AG08396 (cell line): ENCODE results near the gene NR2F2.
A peak's percentile ranks its signal among the peaks of the same experiment; 100 is the strongest.

Experiments
- DNase-seq: peaks from one replicate; pipeline ENCODE4 v3.0.0; 2012; ENCODE audit warnings: low spot score, mixed read lengths

The NR2F2 gene

GRCh38 chr15:96332637-96333121, 2.2 kb downstream of the NR2F2 start:
- DNase-seq = peak; percentile 18

GRCh38 chr15:96333131-96334016, 2.9 kb downstream of the NR2F2 start:
- peak; percentile 21 for DNase-seq

- DNase-seq = peak; percentile 20
Measured at GRCh38 chr15:96334017-96334704, 3.7 kb downstream of the NR2F2 start.

GRCh38 chr15:96334705-96335410, 4.4 kb downstream of the NR2F2 start:
- peak; percentile 7 for DNase-seq

- DNase-seq = peak; percentile 12
Measured at GRCh38 chr15:96335411-96336024, 5.0 kb downstream of the NR2F2 start.

GRCh38 chr15:96336108-96336595, 5.7 kb downstream of the NR2F2 start:
- DNase-seq = no peak

- no peak for DNase-seq
Measured at GRCh38 chr15:96336596-96337364, 6.3 kb downstream of the NR2F2 start.

- no peak for DNase-seq
Measured at GRCh38 chr15:96337365-96338023, 7.0 kb downstream of the NR2F2 start.

GRCh38 chr15:96338074-96338765, 7.7 kb downstream of the NR2F2 start:
- DNase-seq = no peak

- DNase-seq = no peak
Measured at GRCh38 chr15:96338766-96339618, 8.5 kb downstream of the NR2F2 start.

- DNase-seq = no peak
Measured at GRCh38 chr15:96339619-96340347, 9.3 kb downstream of the NR2F2 start.

GRCh38 chr15:96340348-96340597, 9.8 kb downstream of the NR2F2 start:
- no peak for DNase-seq

GRCh38 chr15:96340598-96341512, 10.4 kb downstream of the NR2F2 start:
- DNase-seq = no peak

- DNase-seq = no peak
Measured at GRCh38 chr15:96341513-96342405, 11.3 kb downstream of the NR2F2 start.

GRCh38 chr15:96342406-96343112, 12.1 kb downstream of the NR2F2 start:
- no peak for DNase-seq
